Mesendoderm (in vitro differentiated cells): ENCODE results near the gene CALML3.

Source experiments
- DNase-seq: peaks from one replicate; pipeline ENCODE4 v3.0.0; 2013
- H2AK5ac ChIP-seq: 2 replicates; pipeline ENCODE4 v1.6.1; 2013; ENCODE audit warnings: low read length, inconsistent platforms
- H2BK120ac ChIP-seq: 2 replicates; pipeline ENCODE4 v1.6.1; 2013; ENCODE audit warnings: low read depth, mild to moderate bottlenecking, low read length, moderate library complexity, mixed read lengths
- H2BK15ac ChIP-seq: replicated peaks from 2 replicates; pipeline ENCODE4 v1.6.1; 2013; ENCODE audit warnings: low read depth, mild to moderate bottlenecking, moderate library complexity
- H2BK5ac ChIP-seq: 2 replicates; pipeline ENCODE4 v1.6.1; 2013; ENCODE audit warnings: low read length, inconsistent platforms
- H3K18ac ChIP-seq: 2 replicates; pipeline ENCODE4 v1.6.1; 2013; ENCODE audit warnings: mild to moderate bottlenecking, low read length, mixed read lengths
- H3K23ac ChIP-seq: one replicate; pipeline ENCODE4 v1.6.1; 2013; ENCODE audit warnings: low read length
- H3K27ac ChIP-seq: 2 replicates; pipeline ENCODE4 v1.5.1; 2013; ENCODE audit warnings: low read depth, mild to moderate bottlenecking, inconsistent platforms, low read length, moderate library complexity
- H3K27me3 ChIP-seq: 2 replicates; pipeline ENCODE4 v1.6.1; 2013; ENCODE audit warnings: low read length, control low read depth, mild to moderate bottlenecking, inconsistent platforms; ENCODE audit not compliant: insufficient read depth, poor library complexity
- H3K36me3 ChIP-seq: 2 replicates; pipeline ENCODE4 v1.6.1; 2013; ENCODE audit warnings: low read length, inconsistent platforms; ENCODE audit not compliant: control insufficient read depth, insufficient read depth
- H3K4ac ChIP-seq: one replicate; pipeline ENCODE4 v1.6.1; 2013; ENCODE audit warnings: low read depth, mild to moderate bottlenecking, low read length, moderate library complexity
- H3K4me1 ChIP-seq: 2 replicates; pipeline ENCODE4 v1.6.1; 2013; ENCODE audit warnings: low read depth, low read length, inconsistent platforms; ENCODE audit not compliant: control insufficient read depth
- H3K4me2 ChIP-seq: 2 replicates; pipeline ENCODE4 v1.6.1; 2013; ENCODE audit warnings: low read length
- H3K4me3 ChIP-seq: 2 replicates; pipeline ENCODE4 v1.5.1; 2013; ENCODE audit warnings: mild to moderate bottlenecking, low read length
- H3K56ac ChIP-seq: one replicate; pipeline ENCODE4 v1.6.1; 2013; ENCODE audit warnings: low read length
- H3K79me1 ChIP-seq: 2 replicates; pipeline ENCODE4 v1.6.1; 2013; ENCODE audit warnings: low read length, inconsistent platforms
- H3K79me2 ChIP-seq: 2 replicates; pipeline ENCODE4 v1.6.1; 2013; ENCODE audit warnings: mild to moderate bottlenecking, low read length; ENCODE audit not compliant: control insufficient read depth, insufficient read depth
- H3K9ac ChIP-seq: 2 replicates; pipeline ENCODE4 v1.6.1; 2013; ENCODE audit warnings: low read length, inconsistent platforms
- H4K5ac ChIP-seq: one replicate; pipeline ENCODE4 v1.6.1; 2013; ENCODE audit warnings: low read length
- H4K8ac ChIP-seq: one replicate; pipeline ENCODE4 v1.6.1; 2013; ENCODE audit warnings: low read depth, mild to moderate bottlenecking, control low read depth, low read length, moderate library complexity
- WGBS: extraction: QIAGEN DNeasy Blood & Tissue Kit; methylation state at CpG from one replicate; pipeline ENCODE4 v1.1.7; 2013; ENCODE audit warnings: low lambda C conversion rate, missing lambda C conversion rate; ENCODE audit not compliant: insufficient coverage; ENCODE audit errors: extremely low coverage; 5-methylcytosine and 5-hydroxymethylcytosine counted together

CALML3 gene

GRCh38 chr10:5529702-5530411 lies 5.1 kb downstream of the CALML3 start:
- no CpG with 5 or more reads among the region's 7 CpGs for WGBS
- Histone ChIP-seq H4K8ac (no peak overlapping the region), H2BK15ac (no peak overlapping the region), H3K79me2 (no peaks in the 10 kb centered on the region), H3K4me3 (no peak overlapping the region), H2BK5ac (no peak overlapping the region), H2AK5ac (no peak overlapping the region), H3K27ac (no peak overlapping the region), H3K27me3 (no peaks in the 10 kb centered on the region), H3K23ac (no peak overlapping the region), H3K36me3 (no peaks in the 10 kb centered on the region), H4K5ac (no peak overlapping the region), H3K18ac (no peak overlapping the region), H3K79me1 (no peaks in the 10 kb centered on the region), H3K4me1 (no peaks in the 10 kb centered on the region), H3K4ac (no peak overlapping the region), H2BK120ac (no peak overlapping the region), H3K56ac (no peak overlapping the region), H3K9ac (no peak overlapping the region), H3K4me2 (no peak overlapping the region)
- DNase-seq, result no peak

- Histone ChIP-seq H3K4me2 (no peak overlapping the region), H3K79me2 (no peaks in the 10 kb centered on the region), H3K27me3 (no peaks in the 10 kb centered on the region), H3K18ac (no peak overlapping the region), H3K9ac (no peak overlapping the region), H2AK5ac (no peak overlapping the region), H3K23ac (no peak overlapping the region), H3K36me3 (no peaks in the 10 kb centered on the region), H3K79me1 (no peaks in the 10 kb centered on the region), H3K27ac (no peak overlapping the region), H3K4me3 (no peak overlapping the region), H2BK5ac (no peak overlapping the region), H3K4ac (no peak overlapping the region), H2BK15ac (no peak overlapping the region), H3K56ac (no peak overlapping the region), H4K5ac (no peak overlapping the region), H2BK120ac (no peak overlapping the region), H4K8ac (no peak overlapping the region), H3K4me1 (no peaks in the 10 kb centered on the region)
- no peak for DNase-seq
- WGBS, result no CpG with 5 or more reads among the region's 5 CpGs
Observed at GRCh38 chr10:5530412-5530806, 5.6 kb downstream of the CALML3 start.

GRCh38 chr10:5530846-5531557 lies 6.2 kb downstream of the CALML3 start:
- H3K56ac ChIP-seq, result no peak overlapping the region
- H3K4me1 ChIP-seq, result no peaks in the 10 kb centered on the region
- no CpG with 5 or more reads among the region's 16 CpGs for WGBS

GRCh38 chr10:5531558-5532306 lies 7.0 kb downstream of the CALML3 start:
- Histone ChIP-seq H3K36me3 (no peaks in the 10 kb centered on the region), H3K23ac (no peak overlapping the region), H3K27ac (no peak overlapping the region), H2AK5ac (no peak overlapping the region), H3K9ac (no peak overlapping the region), H3K4me3 (no peak overlapping the region), H3K56ac (no peak overlapping the region), H3K4me1 (no peaks in the 10 kb centered on the region), H3K4ac (no peak overlapping the region), H4K5ac (no peak overlapping the region), H3K27me3 (no peaks in the 10 kb centered on the region), H2BK120ac (no peak overlapping the region), H3K4me2 (no peak overlapping the region), H2BK5ac (no peak overlapping the region), H3K79me2 (no peaks in the 10 kb centered on the region), H4K8ac (no peak overlapping the region), H2BK15ac (no peak overlapping the region), H3K18ac (no peak overlapping the region), H3K79me1 (no peaks in the 10 kb centered on the region)
- DNase-seq, result no peak
- WGBS, result no CpG with 5 or more reads among the region's 10 CpGs

More at GRCh38 chr10:5530846-5531557, 6.2 kb downstream of the CALML3 start:
- H2AK5ac ChIP-seq, result no peak overlapping the region
- no peak overlapping the region for H4K8ac ChIP-seq
- no peak overlapping the region for H3K4ac ChIP-seq
- H3K27ac ChIP-seq, result no peak overlapping the region
- no peak for DNase-seq
- H3K36me3 ChIP-seq, result no peaks in the 10 kb centered on the region
- H2BK5ac ChIP-seq, result no peak overlapping the region
- H3K27me3 ChIP-seq, result no peaks in the 10 kb centered on the region
- no peak overlapping the region for H2BK120ac ChIP-seq
- no peak overlapping the region for H3K18ac ChIP-seq
- H2BK15ac ChIP-seq, result no peak overlapping the region
- H4K5ac ChIP-seq, result no peak overlapping the region
- H3K79me1 ChIP-seq, result no peaks in the 10 kb centered on the region
- H3K23ac ChIP-seq, result no peak overlapping the region
- H3K4me3 ChIP-seq, result no peak overlapping the region
- no peaks in the 10 kb centered on the region for H3K79me2 ChIP-seq
- H3K9ac ChIP-seq, result no peak overlapping the region
- H3K4me2 ChIP-seq, result no peak overlapping the region

- Histone ChIP-seq H2BK120ac (no peak overlapping the region), H3K4me3 (no peak overlapping the region), H4K8ac (no peak overlapping the region), H3K4me2 (no peak overlapping the region), H2AK5ac (no peak overlapping the region), H4K5ac (no peak overlapping the region), H3K4ac (no peak overlapping the region), H3K23ac (no peak overlapping the region), H3K27me3 (no peaks in the 10 kb centered on the region), H3K27ac (no peak overlapping the region), H3K4me1 (no peaks in the 10 kb centered on the region), H3K79me1 (no peaks in the 10 kb centered on the region), H3K36me3 (no peaks in the 10 kb centered on the region), H2BK5ac (no peak overlapping the region), H3K79me2 (no peaks in the 10 kb centered on the region), H3K18ac (no peak overlapping the region), H2BK15ac (no peak overlapping the region), H3K9ac (no peak overlapping the region), H3K56ac (no peak overlapping the region)
- WGBS, result no CpG with 5 or more reads among the region's 10 CpGs
- no peak for DNase-seq
Observed at GRCh38 chr10:5532307-5532605, 7.5 kb downstream of the CALML3 start.
